ENCODE results near the gene PRDM5. TPM values are rescaled to one million over a fixed set of nuclear protein-coding genes. Genes with fewer than 3 reads are reported as not detected.
A peak's percentile ranks its signal among the peaks of the same experiment; 100 is the strongest.

PRDM5 gene
- total and polyA plus RNA-seq, 12 donors, result 3.4 to 26.1 (median 12.3) TPM

- DNase-seq, result no peak
- no peak overlapping the region for H3K27ac ChIP-seq
- intact Hi-C loops (cut with DNase I), result no loop called here
- H3K4me3 ChIP-seq, result no peak overlapping the region
- TF ChIP-seq CTCF (IDR thresholded peaks at IDR 0.05) (no peak), POLR2A (IDR thresholded peaks at IDR 0.05) (no peak)
- no peaks in the 10 kb centered on the region for H3K36me3 ChIP-seq (replicated peaks in 1 of 2)
- WGBS, 4 donors, result 66 to 74% (median 72%) methylated on average over 2 of the region's 2 CpGs
- H3K4me1 ChIP-seq (replicated peaks in 1 of 2), result no peaks in the 10 kb centered on the region
- no peaks in the 10 kb centered on the region for H3K27me3 ChIP-seq
- H3K9me3 ChIP-seq (replicated peaks in 1 of 3), result no peaks in the 10 kb centered on the region
Observed at GRCh38 chr4:120847019-120847582, 75.4 kb downstream of the PRDM5 start.

- DNase-seq, result no peak
- H3K27me3 ChIP-seq, result no peaks in the 10 kb centered on the region
- H3K4me3 ChIP-seq, result no peak overlapping the region
- no peaks in the 10 kb centered on the region for H3K9me3 ChIP-seq (replicated peaks in 1 of 3)
- intact Hi-C loops (cut with DNase I), result no loop called here
- H3K36me3 ChIP-seq (replicated peaks in 1 of 2), result no peaks in the 10 kb centered on the region
- no peaks in the 10 kb centered on the region for H3K4me1 ChIP-seq (replicated peaks in 1 of 2)
- WGBS, 4 donors, result 74 to 83% (median 79%) methylated on average over 2 of the region's 2 CpGs
- no peak for TF ChIP-seq CTCF (IDR thresholded peaks at IDR 0.05)
- TF ChIP-seq POLR2A (IDR thresholded peaks at IDR 0.05), result no peak
- peak overlapping the region in 1 of 5 donors; percentile 3 for H3K27ac ChIP-seq
Observed at GRCh38 chr4:120844528-120844921, 78.0 kb downstream of the PRDM5 start.

- Histone ChIP-seq H3K27ac (no peak overlapping the region), H3K4me1 (replicated peaks in 1 of 2) (no peaks in the 10 kb centered on the region), H3K4me3 (no peak overlapping the region), H3K9me3 (replicated peaks in 1 of 3) (no peaks in the 10 kb centered on the region), H3K36me3 (replicated peaks in 1 of 2) (no peaks in the 10 kb centered on the region), H3K27me3 (no peaks in the 10 kb centered on the region)
- intact Hi-C loops (cut with DNase I), result no loop called here
- WGBS, 4 donors, result 92 to 97% (median 95%) methylated on average over 7 of the region's 7 CpGs
- peak in 2 of 7 donors; percentile 11 to 24 for DNase-seq
- peak in 2 of 6 experiments; percentile 16 to 24 for TF ChIP-seq CTCF (IDR thresholded peaks at IDR 0.05)
- TF ChIP-seq POLR2A (IDR thresholded peaks at IDR 0.05), result no peak
Observed at GRCh38 chr4:120843849-120844527, 78.5 kb downstream of the PRDM5 start.

- Histone ChIP-seq H3K4me3 (no peak overlapping the region), H3K27ac (no peak overlapping the region), H3K4me1 (replicated peaks in 1 of 2) (no peaks in the 10 kb centered on the region), H3K36me3 (replicated peaks in 1 of 2) (no peaks in the 10 kb centered on the region), H3K27me3 (no peaks in the 10 kb centered on the region), H3K9me3 (replicated peaks in 1 of 3) (no peaks in the 10 kb centered on the region)
- TF ChIP-seq CTCF (IDR thresholded peaks at IDR 0.05) (no peak), POLR2A (IDR thresholded peaks at IDR 0.05) (no peak)
- intact Hi-C loops (cut with DNase I), result no loop called here
- WGBS, 4 donors, result 67 to 84% (median 69%) methylated on average over 3 of the region's 3 CpGs
- DNase-seq, result no peak
Observed at GRCh38 chr4:120842031-120842430, 80.5 kb downstream of the PRDM5 start.
